Fibroblast of pulmonary artery (primary cell): ENCODE measurements around the gene DLX3.

Experiments
- DNase-seq: peaks from one replicate; pipeline ENCODE4 v3.0.0-alpha.2; 2010; ENCODE audit warnings: low read depth
- H3K4me3 ChIP-seq: replicated peaks from 2 replicates; pipeline ENCODE4 v1.5.1; 2011; ENCODE audit warnings: low read depth, mild to moderate bottlenecking, control low read depth, low read length, moderate library complexity
- TF ChIP-seq, protein P1 (sequence below): IDR thresholded peaks from 2 replicates; pipeline ENCODE4 v1.5.1; 2011; ENCODE audit warnings: mild to moderate bottlenecking, control low read depth, low read length, inconsistent platforms; ENCODE audit errors: missing control alignments

DLX3 gene

DNA sequence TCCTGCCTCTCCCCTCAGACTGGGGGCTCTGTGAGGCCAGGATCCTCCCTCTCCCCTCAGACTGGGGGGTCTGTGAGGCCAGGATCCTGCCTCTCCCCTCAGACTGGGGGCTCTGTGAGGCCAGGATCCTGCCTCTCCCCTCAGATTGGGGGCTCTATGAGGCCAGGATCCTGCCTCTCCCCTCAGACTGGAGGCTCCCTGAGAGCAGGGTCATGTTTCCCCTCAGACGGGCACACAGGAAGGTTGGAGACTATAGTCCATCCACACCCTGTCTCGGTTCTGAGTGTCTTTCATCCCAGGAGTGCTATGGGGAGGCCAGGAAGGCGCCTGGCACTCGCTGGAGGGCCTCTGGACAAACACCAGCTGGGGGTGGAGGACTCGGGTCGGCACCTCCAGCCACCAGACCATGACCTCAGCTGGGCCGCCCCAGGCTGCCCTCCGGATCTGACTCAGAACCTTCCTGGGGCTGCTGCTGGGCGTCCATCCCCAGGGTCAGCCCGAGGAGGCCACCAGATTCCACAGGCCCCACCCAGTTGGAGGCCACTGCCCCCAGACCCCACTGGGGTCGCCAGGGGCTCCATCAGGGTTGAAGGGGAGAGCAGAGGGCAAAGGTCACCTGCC lies 48.0 kb downstream of the DLX3 start:
- H3K4me3 ChIP-seq = no peak overlapping the region
- no peak for DNase-seq
- TF ChIP-seq, protein P1, sequence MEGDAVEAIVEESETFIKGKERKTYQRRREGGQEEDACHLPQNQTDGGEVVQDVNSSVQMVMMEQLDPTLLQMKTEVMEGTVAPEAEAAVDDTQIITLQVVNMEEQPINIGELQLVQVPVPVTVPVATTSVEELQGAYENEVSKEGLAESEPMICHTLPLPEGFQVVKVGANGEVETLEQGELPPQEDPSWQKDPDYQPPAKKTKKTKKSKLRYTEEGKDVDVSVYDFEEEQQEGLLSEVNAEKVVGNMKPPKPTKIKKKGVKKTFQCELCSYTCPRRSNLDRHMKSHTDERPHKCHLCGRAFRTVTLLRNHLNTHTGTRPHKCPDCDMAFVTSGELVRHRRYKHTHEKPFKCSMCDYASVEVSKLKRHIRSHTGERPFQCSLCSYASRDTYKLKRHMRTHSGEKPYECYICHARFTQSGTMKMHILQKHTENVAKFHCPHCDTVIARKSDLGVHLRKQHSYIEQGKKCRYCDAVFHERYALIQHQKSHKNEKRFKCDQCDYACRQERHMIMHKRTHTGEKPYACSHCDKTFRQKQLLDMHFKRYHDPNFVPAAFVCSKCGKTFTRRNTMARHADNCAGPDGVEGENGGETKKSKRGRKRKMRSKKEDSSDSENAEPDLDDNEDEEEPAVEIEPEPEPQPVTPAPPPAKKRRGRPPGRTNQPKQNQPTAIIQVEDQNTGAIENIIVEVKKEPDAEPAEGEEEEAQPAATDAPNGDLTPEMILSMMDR = no peak

DNA sequence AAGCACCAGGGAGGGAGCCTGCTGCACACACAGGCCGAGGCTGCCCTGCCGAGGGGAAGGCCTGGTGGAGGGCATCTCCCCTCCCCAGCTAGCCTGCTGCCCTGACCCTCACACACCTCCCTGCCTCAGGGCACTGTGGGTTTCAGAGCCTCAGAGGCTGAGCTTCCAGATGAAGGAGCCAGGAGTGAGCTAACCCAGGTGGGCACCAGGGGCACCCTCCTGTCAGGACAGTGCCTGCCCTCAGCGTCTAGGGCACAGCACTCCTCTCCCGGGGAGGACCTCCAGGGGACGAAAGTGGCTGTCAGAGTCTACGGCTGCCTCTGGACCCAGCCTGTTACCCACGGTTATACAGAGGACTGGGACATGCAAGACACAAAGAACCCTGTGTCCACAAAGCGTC lies 48.8 kb downstream of the DLX3 start:
- no peak overlapping the region for H3K4me3 ChIP-seq
- DNase-seq = no peak
- TF ChIP-seq, protein P1 = no peak

DNA sequence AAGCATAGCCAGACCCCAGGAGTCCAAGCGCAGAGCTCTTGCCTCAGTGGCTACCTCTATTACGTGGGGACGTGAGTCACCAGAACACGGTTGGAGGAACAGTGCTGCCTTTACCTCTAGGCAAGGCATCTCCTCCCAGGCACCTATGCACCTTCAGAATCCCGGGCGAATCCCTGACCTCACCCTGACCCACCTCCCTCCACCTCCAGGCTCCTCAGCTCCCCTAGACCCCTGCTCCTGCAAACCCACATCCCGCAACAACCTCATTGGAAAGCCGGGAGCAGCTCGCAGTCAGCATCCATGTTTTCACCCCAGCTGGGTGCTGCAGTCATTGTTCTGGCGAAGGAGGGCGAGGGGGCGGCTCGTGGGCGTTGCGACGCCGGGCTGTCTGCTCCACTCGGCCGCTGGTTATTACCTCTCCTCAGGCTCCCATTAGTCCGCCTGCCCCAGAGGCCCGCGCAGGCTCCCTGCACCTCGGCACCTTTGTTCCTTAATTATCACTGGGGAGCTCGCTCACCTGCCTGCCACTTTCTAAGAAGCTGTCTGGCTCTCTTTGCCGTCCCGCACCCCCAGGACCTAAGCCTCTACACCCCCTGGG lies 50.7 kb downstream of the DLX3 start:
- no peak for DNase-seq
- TF ChIP-seq, protein P1 = no peak

DNA sequence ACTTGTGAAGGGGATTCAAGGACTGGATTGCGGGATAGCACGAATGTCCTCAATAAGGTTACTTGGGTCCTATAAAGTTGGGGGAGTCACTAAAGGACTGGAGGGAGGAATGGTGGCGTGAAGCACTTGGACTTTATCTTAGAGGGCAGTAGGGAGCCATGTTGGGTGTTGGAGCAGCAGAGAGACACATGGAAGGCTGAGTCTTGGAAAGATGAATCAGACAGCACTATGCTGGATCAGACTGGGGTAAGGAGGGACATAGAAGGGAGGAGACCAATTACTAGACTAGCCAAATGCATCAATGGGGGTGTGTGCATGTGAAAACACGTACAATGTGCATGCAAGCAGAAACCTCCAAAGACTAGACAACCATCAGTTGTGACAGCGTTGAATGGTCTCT lies 52.1 kb downstream of the DLX3 start:
- H3K4me3 ChIP-seq = no peak overlapping the region
- TF ChIP-seq, protein P1 = no peak
- no peak for DNase-seq

More for the DNA sequence above, 50.7 kb downstream of the DLX3 start:
- H3K4me3 ChIP-seq = no peak overlapping the region

DNA sequence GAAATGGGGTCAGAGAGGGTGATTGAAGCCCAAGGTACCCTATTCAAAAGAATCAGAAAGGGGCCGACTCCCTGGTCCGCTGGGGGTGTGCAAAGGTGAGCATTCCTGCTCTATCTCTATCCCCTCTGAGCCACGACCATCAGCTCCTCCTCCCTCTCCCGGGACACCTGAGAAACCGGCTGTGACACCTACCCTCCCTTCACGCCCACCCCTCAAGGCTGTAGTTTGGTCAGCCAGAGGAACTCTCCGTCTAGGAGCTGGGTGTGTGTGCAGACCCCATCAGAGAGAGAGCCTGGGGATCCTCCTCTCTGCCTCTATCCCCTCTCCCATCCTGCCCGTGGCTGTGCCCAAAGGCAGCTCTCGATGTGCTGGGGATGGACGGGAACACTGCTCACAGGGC lies 53.6 kb downstream of the DLX3 start:
- no peak for DNase-seq
- no peak overlapping the region for H3K4me3 ChIP-seq
- TF ChIP-seq, protein P1 = no peak
